ENCODE measurements around the gene DTX1.

- TF ChIP-seq TARDBP (IDR thresholded peaks at IDR 0.05) (no peak), BHLHE40 (IDR thresholded peaks at IDR 0.05; ENCODE audit: borderline replicate concordance) (no peak), SP1 (IDR thresholded peaks at IDR 0.05) (no peak), FOXA1 (IDR thresholded peaks at IDR 0.05) (no peak), HDGF (IDR thresholded peaks at IDR 0.05; ENCODE audit: borderline replicate concordance) (no peak), PKNOX1 (IDR thresholded peaks at IDR 0.05) (no peak), SUZ12 (IDR thresholded peaks at IDR 0.05) (no peak), L3MBTL2 (conservative IDR thresholded peaks at IDR 0.05) (no peak), ELF4 (IDR thresholded peaks at IDR 0.05) (no peak)
These were observed 77.5 kb downstream of the DTX1 start for GRCh38 chr12:113134071-113134470.
